NCI-H2227 treated with DMSO at 0.1 percent for 48 hours (cell line): ENCODE measurements around the gene ANKRD44.
"Not testable (repeated sequence)": the region's sequence is repeated elsewhere in the genome, so short reads cannot be mapped to it uniquely, and the experiment has no call there.

Source experiments
- DNase-seq: peaks from one replicate; lab custom pipeline; 2025; lab: John Stamatoyannopoulos, UW

Gene ANKRD44

DNA sequence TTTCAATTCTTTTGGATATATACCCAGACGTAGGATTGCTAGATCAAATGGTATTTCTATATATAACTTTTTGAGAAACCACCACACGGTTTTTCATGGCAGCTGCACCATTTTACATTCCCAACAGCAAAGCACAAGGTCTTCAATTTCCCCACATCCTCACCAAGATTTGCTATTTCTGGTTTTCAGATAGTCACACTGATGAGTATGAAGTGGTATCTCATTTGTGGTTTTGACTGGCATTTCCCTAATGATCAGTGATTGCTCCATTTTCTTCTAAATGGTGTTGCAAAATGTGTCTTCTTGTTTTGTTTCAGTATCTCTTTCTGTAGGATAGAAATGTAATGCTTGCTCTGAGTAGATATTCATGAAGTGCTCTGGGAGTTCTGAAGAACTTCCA, 52.0 kb downstream of the ANKRD44 start:
- DNase-seq, result no peak

DNA sequence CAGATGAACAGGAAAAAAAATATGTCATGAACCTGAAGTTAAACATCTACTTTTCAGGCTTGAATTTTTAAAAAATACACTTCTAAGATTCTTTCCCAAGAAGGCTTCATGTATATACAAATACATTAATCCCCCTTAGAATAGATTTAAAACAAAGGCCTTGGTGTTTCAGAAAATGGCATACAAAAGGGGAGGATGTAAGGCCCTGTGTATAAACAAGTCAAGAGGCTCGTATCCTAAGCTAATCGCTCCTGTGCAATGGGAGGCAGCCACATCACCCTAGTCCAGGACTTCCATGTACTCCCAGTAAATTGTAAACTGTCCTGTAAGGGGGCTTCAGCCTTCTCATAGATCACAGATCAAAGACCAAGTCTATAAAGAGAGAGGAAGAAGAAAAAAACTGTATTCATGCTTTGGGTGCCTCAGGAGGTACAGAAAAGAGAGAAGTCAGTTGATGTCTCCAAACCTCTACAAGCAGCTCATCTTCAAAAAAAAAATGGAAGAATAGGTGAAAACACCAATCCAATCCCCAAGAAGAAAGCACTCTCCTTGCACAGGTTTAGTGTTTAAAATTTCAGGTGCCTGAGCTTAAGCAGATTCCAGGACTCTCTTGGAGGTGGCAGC, 53.9 kb downstream of the ANKRD44 start:
- no peak for DNase-seq

DNA sequence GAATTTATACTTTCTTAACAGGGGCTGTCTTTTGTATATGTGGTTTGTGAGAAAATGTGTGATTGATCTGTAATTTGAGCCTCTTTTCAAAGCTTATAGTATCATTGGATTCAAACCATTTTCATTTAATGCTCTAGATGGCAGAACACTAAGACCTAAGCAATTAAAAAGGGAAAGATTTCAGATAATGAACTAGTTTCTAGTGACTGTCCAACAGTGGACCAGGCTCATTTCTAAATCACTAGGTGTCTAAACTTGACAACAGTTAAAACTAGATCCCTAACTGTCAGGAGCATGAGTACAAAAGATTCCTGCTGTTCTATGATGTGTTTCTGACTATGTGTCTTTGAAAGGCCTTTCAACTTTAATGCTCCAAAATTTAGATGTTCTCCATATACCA, 54.6 kb downstream of the ANKRD44 start:
- no peak for DNase-seq

DNA sequence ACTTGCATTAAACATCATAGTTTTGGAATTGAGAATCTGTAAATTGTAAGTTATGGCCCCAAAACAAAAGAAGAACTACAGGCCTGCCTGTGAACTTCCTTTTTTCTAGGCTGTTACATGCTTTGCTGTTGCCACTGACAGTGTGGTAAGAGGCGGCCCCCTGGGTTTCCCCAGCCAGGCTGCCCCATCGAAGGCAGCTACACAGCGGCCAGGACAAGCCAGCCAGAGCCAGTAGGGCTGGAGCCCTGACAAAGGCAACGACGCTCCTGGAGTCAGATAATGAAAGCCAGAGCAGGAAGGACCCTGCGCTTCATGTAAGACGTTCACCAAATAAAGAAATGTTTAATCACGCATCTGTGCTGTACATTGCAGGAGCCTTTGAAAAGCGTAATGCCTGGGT, 55.0 kb downstream of the ANKRD44 start:
- DNase-seq, result peak; percentile 68

DNA sequence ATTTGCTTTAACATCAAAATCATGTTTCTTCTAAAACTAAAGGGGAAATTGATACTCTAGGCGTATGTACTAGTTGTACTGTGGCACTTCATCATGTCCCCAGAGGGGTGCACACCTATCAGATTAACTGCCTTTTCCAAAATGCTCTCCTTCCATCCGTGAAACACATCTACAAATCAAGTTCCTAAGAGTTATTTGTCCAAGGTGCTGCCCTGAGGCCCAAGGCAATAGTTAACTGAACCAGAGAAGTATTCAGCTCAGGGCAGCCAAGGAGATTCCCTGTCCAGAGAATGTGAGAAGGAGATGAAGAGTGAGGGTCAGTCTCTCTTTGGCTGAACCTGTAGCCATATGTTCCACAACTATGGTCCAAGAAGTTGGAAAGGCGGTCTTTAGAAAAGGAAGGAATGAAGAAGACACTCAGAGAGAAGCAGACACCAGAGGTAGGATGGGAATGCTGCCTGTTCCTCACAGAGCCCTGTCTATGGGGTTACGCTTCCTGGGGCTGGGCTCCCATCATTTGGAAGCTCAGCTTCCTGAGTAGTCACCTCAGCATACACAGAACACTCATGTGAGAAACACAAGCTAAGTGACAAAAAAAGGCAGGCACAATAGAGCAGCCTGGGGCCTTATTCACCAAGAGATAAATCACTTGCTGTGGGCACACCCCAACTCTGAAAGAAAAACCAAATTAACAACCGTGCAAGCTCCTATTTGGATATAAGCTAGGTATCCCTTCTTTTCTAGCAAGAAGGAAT, 55.6 kb downstream of the ANKRD44 start:
- no peak for DNase-seq

DNA sequence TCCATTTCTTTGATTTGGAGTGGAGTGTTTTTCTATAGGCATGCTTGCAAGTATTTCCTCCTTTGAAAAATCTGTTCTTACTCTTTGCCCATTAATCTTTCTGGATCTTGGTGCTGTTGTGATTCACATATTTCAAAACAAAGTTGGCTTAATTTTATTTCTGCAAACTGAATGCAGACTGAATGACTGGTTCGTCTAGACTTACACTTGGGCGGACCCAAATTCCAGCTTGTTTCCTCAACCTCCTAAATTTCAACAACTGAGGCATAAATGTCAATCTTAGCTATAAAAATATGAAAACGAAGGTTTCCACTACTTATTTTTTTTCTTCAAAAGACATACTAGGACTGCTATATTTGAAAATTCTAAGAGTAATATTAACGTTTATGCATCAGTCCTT, 59.0 kb downstream of the ANKRD44 start:
- no peak for DNase-seq

DNA sequence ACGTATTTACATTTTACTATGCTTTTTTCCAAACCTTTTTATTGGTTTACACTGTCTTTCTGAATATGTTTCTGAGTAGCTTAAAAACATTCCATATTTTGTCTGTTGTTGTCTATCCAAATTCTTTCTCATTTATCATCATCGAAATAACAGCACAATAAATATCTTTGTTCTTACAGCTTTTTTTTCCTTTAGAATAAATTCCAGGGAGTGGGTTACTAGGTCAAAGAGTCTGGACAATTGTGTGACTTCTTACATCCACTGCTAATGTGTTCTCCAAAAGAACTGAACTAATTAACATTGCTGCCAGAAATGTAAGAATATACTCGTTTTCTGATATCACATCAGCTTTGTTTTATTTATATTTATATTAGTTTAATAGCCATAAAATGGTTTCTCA, 59.4 kb downstream of the ANKRD44 start:
- no peak for DNase-seq

DNA sequence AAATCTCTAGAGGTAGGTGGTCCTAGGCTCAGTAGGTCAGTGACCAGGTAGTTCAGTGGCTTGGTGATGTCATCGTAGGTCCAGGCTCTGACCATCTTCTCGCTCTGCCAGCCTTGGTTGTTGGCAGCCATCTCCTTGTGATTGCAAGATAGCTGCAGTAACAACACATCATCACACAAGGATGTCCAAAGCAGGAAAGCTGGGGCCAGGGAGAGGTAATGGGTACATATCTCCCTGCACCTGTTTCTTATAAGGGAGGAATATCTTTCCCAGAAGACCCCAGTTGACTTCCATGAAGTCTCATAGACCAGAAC, 60.5 kb downstream of the ANKRD44 start:
- no peak for DNase-seq

DNA sequence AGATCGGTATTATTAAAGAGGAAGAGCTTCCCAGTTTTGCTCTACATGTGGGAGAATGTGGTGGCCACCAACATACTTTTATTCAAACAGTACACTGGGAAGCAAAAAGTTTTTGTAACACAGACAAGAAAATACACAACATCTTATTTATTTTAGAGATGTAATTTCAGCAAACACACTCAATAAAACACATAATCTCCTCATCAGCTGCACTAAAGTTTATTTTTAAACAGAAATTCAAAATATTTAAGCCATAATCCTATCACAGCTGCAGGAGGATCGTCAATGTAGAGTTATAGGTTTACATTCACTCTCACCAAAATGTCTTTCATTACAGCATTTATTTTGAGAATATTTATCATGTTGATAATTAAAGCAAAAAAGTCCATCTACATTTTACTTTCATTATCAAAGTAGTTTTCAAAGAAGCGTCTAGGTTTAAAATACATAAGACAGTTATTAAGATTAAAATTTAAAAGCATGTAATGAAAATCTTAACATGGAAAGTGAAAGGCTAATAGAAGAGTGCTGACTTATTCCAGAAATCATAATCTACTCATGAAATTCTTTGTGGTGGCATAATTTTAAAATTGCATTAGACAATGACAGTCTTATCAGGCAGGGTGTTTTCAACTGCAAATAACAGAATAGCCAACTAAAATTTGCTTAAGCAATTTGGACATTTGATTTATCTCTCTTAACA, 61.0 kb downstream of the ANKRD44 start:
- no peak for DNase-seq

DNA sequence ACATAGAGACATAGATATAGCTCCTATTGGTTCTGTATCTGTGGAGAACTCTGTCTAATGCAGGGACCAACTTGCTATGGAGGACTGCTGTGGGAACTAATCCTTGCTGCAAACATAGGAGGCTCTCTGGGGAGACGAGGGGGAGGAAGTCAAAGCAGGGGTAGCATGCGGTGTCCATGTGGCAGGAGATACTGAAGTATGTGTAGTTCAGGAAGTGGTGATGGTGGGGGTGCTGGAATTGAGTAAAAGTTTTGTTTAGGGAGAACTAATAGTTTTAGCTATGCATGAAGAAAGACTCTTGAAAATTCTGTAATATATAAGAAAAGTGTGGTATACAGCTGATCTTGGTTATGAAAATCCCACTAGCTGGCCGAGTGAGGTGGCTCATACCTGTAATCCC, 62.0 kb downstream of the ANKRD44 start:
- DNase-seq, result no peak

DNA sequence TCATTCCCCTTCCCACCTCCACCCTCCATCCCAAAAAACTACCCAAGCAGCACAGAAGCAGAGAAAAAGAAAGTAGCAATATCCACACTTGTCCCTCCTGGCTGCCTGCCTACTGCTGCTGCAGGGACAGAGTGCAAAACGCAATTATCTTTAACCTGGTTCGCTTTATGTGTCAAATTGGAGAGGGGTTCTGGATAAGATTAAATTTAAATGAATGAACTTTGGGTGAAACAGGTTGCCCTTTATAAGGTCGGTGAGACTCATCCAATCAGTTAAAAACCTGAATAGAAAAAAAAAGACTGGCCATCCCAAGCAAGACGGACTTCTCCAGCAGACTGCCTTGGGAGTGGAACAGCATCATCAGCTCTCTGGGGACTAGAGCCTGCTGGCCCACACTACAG, 62.6 kb downstream of the ANKRD44 start:
- no peak for DNase-seq

DNA sequence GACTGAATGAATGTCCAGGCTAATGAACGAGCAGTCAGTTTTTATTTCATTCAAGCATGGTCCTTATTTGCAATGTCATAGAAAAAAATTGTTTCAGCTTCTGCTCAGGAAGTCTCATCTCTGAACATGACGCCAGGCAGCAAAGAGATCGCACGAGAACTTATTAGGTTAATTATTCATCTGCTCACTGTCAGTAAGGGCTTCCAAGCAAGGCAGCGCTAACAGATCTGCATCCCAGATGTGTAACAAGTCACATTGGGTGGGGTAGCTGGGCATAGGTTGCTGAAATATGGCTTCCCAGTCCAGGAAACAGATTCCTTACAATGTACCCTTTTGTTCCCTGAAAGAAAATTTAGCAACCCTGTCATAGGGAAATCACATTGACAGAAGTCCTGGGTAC, 63.5 kb downstream of the ANKRD44 start:
- DNase-seq, result no peak

DNA sequence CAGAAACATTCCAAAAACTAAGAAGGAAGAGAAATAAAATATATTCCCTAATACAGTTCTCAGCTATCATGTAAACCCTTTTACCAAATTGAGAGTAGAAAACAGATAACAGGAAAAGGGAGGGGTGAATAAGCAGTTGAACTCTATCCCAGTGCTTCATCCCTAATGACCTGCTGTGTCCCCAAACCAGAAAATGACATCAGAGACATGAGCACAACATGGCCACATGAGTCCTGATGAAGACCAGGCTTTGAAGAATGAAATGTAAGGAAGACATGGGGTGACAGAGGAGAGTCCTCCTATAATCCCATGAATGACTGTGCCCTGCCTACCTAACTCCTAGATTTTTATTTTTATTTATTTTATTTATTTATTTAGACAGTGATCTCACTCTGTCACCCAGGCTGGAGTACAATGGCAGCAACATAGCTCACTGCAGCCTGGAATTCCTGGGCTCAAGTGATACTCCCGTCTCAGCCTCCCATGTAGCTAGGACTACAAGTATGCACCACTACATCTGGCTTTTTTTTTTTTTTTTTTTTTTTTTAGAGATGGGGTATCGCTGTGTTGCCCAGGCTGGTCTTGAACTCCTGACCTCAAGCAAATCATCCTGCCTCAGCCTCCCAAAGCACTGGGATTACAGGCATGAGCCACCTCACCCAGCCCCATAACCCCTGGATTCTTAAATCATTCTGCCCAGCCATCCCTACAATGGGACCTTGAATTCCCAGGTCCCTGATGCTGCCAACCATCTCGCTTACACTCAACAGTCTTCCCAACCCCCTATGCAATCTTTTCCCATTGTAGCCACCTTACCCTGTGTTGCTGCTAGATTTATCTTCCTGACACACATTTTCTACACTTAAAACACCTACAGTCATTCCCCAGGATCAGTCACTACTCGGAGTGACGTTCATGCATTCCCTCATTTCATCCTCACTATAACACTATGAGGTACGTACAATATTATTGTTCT, 64.5 kb downstream of the ANKRD44 start:
- DNase-seq, result no peak

DNA sequence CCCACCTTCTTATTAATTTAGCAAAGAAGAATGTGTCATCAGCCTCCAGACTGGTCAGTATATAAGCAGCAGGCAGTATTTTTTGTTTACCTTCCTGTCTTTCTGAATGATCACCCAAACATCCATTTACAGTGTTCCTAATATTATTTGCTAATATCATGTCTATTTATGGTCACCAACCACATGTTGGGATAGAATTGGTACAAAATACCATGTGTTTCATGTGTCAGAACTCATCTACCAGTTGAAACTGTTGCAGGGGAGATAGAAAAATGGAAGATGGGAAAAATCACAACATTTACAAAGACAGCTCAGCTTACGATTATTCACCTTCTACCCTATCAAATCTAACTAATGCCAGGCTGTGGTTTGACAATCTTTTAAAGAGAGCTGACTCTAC, 66.2 kb downstream of the ANKRD44 start:
- DNase-seq, result no peak

DNA sequence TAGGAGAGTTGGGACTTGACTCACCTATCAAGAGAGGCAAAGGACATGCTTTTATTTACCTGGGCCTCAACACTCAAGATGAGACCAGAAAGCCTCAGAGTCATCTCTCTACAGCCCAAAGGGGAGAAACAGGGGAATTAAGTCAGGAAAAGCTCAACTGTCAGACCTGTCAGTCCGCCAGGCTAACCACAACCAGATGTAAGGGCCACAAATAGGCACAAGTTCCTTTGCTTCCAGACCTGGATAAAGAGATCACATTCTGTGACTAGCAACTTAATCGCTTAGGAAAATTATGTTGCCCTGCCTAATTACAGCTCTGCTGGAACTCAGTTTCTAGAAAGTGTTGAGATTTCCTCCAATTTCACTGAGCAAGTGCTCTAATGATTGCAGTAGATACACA, 67.9 kb downstream of the ANKRD44 start:
- DNase-seq, result no peak

DNA sequence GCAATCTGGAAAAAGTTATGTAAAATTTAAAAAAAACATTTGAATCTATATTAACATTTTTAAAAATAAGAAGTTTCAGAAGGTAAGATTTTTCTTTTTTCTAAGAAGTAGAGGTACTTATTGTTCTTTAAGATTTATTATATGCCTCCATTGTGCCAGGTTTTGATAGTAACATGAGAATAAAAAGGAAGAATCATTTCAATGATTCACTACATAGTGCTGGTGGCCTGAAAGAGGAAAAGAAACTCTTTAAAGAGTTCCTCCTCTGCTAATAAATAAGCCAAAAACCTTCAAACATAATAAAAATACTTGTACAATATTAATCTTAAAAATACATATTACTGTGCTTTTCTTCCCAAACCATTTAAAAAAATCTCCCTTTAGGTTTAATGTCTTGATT, 69.0 kb downstream of the ANKRD44 start:
- no peak for DNase-seq

DNA sequence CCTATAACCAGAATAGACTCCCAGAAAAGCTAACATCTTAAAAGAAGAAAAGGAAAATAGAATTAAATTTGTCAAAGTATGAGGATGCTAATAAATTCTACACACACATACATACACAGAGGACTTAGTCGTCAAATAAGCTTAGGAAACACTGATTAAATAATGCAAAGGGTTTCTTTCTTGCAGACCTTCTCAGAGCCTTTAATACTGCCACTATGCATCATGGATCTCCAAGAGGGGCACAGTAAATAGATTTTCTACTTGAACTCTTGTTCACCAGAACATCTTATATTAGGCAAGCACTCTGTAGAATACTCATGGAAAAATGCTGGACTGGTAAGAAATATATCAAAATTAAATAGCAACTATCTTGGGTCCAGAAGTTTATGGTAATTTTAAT, 69.4 kb downstream of the ANKRD44 start:
- DNase-seq, result no peak

DNA sequence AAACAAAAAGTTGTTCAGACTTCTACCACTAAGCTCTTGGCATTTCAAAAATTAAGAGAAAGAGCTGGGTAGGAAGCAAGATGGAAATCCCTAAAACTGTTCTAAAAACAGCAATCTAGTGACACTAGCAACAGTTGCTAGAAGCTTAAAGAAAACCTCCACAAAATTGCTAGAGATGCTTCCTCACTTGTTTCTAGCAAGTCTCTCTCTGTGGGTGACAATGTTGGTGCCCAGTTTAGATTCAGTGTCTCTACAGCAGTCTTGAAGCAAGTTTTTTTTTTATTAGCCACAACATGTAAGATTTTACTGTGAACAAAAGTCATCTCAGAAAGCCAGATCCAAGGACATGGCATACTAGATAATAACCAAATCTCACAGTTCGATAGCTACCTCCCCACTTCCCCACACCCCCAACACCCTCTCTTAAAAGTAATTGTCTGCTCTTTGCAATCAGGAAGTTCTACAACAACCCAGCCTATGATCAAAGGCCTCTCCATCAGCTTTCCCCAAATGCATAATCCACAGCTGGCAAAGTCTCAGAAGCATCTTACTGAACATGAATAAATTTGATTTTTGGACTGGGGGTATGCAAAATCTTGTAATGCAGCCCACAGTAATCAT, 70.0 kb downstream of the ANKRD44 start:
- no peak for DNase-seq

DNA sequence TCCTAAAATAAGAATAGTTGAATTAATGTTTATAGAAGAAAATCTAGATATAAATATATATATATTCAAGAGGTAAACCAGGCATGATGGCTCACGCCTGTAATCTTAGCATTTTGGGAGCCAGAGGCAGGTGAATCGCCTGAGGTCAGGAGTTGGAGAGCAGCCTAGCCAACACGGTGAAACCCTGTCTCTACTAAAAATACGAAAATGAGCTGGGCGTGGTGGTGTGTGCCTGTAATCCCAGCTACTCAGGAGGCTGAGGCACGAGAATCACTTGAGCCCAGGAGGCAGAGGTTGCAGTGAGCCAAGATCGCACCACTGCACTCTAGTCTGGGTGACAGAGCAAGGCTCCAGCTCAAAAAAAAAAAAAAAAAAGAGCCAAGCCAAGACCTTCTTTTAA, 70.6 kb downstream of the ANKRD44 start:
- not testable (repeated sequence) for DNase-seq

DNA sequence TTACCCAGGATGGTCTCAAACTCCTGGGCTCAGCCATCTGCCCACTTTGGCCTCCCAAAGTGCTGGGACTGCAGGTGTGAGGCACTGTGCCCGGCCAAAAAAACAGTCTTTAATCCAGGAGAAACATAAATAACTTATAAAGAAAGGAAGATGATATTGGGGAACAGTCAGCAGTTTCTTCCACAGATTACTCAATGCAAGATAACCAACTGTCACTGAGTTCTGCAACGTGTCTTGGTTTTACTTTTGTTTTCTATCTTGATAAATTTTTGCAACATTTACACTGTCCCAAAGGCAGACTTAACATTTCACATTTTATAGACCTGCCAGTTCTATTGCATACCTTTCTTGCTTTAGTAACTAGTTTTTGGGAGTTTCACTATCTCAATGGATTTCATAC, 71.1 kb downstream of the ANKRD44 start:
- DNase-seq, result no peak

DNA sequence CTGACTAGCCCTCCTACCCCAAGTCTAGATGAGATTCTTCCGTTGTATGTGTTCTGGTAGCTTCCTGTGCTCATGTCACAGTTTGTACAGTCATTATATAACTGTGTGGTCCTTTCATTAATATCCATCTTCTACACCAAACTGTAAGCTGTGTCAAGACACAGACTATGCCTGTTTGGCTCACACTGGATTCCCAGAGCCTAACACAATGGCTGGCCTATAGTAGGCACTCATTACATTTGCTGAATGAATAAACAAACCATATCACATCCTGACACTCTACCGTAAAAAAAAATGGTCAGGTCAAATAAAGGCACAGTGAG, 72.6 kb downstream of the ANKRD44 start:
- no peak for DNase-seq
